Measurements from ENCODE around the gene TTC33. TPM values are rescaled to one million over a fixed set of nuclear protein-coding genes. Genes with fewer than 3 reads are reported as not detected.

The TTC33 gene
- total RNA-seq, 3 donors from 2014 or later = 17.6 to 28.1 (median 18.4) TPM

GRCh38 chr5:40616781-40617180 lies 139.0 kb downstream of the TTC33 start:
- intact Hi-C loops (cut with DNase I; ENCODE audit: low total_unique reads) = no loop called here
- H3K27ac ChIP-seq = no peak overlapping the region
- no peaks in the 10 kb centered on the region for H3K9me3 ChIP-seq
- H3K4me3 ChIP-seq = no peak overlapping the region
- TF ChIP-seq CTCF (IDR thresholded peaks at IDR 0.05) (no peak), POLR2A (IDR thresholded peaks at IDR 0.05) (no peak), POLR2AphosphoS5 (IDR thresholded peaks at IDR 0.05) (no peak)
- no peaks in the 10 kb centered on the region for H3K36me3 ChIP-seq
- H3K4me1 ChIP-seq = no peaks in the 10 kb centered on the region
- H3K27me3 ChIP-seq = no peaks in the 10 kb centered on the region
- no peak for DNase-seq (ENCODE audit: low spot score in 2 of 2)

DNA sequence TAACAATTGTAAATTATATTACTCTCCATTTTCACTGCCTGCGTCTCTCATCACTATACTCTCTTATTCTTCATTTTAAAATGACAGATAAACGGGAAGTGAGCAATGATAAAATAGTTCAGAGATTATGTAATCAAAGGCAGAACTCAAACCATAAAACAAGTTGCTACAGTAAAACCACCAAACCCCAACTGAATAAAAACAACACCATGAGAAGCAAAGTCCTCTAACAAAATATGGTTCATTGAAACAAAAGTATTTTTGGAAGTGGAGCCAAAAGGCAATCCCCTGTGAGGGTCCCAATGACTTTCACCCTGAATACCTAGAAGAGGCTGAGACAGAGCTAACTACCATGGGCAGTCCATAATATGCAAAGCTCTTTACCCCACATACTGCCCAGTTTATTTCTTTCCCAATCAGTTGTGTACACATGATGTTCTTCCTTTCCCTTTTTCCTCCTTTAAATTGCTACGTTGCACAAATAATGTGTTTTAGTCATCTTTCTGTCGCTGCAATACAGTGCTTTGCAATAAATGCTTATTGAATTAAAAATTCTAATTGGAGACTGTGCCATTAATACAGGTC lies 140.1 kb downstream of the TTC33 start:
- DNase-seq (ENCODE audit: low spot score in 2 of 2) = no peak
- Histone ChIP-seq H3K36me3 (no peaks in the 10 kb centered on the region), H3K4me1 (no peaks in the 10 kb centered on the region), H3K27ac (no peak overlapping the region), H3K9me3 (no peaks in the 10 kb centered on the region), H3K4me3 (no peak overlapping the region), H3K27me3 (no peaks in the 10 kb centered on the region)
- no peak for TF ChIP-seq POLR2AphosphoS5 (IDR thresholded peaks at IDR 0.05)
- TF ChIP-seq CTCF (IDR thresholded peaks at IDR 0.05) = no peak
- no peak for TF ChIP-seq POLR2A (IDR thresholded peaks at IDR 0.05)
- intact Hi-C loops (cut with DNase I; ENCODE audit: low total_unique reads) = no loop called here

DNA sequence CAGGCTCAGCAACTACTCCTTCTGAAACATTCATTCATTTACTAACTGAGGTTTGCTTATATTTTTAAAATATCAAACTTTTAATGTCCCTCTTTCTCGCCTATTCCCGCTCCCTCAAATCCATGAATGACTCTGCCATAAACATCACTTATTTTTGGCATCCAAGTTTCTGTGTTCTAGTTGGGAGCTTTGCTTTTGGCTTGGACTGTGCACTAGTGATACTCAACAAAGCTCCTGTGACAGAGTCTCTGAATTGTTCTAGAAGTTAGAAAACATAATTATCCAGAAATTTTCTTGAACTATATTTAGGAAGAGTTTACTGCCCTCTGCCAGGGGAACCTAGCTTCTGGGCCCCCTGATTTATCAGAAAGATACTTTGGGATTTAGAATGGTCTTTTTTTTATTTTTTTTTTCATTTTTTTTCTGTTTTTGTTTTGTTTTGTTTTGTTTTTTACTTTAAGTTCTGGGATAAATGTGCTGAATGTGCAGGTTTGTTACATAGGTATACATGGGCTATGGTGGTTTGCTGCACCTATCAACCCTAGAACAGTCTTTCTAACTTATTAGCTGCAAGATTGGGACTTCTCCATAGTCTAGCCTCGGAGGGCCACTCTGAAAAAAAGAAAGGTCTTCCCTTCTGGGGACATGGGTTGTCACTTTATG lies 140.7 kb downstream of the TTC33 start:
- no peaks in the 10 kb centered on the region for H3K9me3 ChIP-seq
- no peaks in the 10 kb centered on the region for H3K36me3 ChIP-seq
- TF ChIP-seq POLR2AphosphoS5 (IDR thresholded peaks at IDR 0.05) = no peak
- no peak for TF ChIP-seq CTCF (IDR thresholded peaks at IDR 0.05)
- no peak for TF ChIP-seq POLR2A (IDR thresholded peaks at IDR 0.05)
- no peak overlapping the region for H3K27ac ChIP-seq
- H3K4me1 ChIP-seq = no peaks in the 10 kb centered on the region
- H3K27me3 ChIP-seq = no peaks in the 10 kb centered on the region
- intact Hi-C loops (cut with DNase I; ENCODE audit: low total_unique reads) = loop anchor here (5.0 kb wide), 1 partner anchor 833 kb away; no protein-coding TSS in a partner anchor
- no peak overlapping the region for H3K4me3 ChIP-seq
- no peak for DNase-seq (ENCODE audit: low spot score in 2 of 2)

DNA sequence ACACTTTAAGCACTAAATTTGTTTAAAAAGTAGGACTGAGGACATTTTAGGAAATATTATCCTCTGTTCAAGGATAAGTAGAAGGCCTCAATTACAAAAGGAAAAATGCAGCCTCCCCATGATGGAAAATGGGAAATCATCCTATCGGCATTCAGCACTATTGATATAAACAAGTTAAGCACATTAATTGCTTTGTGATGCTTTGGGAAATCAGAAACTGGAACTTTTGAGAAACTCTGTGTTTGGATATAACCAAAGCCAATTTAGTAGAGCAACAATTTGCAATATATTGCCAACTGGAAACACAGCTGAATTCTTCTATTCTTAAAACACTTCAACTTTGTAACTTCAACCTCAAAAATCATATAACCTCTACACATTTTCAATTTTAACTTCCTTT lies 141.3 kb downstream of the TTC33 start:
- Histone ChIP-seq H3K4me1 (no peaks in the 10 kb centered on the region), H3K9me3 (no peaks in the 10 kb centered on the region), H3K27ac (no peak overlapping the region), H3K27me3 (no peaks in the 10 kb centered on the region), H3K4me3 (no peak overlapping the region), H3K36me3 (no peaks in the 10 kb centered on the region)
- no peak for TF ChIP-seq POLR2AphosphoS5 (IDR thresholded peaks at IDR 0.05)
- no peak for TF ChIP-seq CTCF (IDR thresholded peaks at IDR 0.05)
- no peak for TF ChIP-seq POLR2A (IDR thresholded peaks at IDR 0.05)
- no peak for DNase-seq (ENCODE audit: low spot score in 2 of 2)
- intact Hi-C loops (cut with DNase I; ENCODE audit: low total_unique reads) = loop anchor here (5.0 kb wide), 1 partner anchor 832 kb away; no protein-coding TSS in a partner anchor

GRCh38 chr5:40607202-40607601 lies 148.6 kb downstream of the TTC33 start:
- no peak overlapping the region for H3K27ac ChIP-seq
- no peak for DNase-seq (ENCODE audit: low spot score in 2 of 2)
- H3K9me3 ChIP-seq = no peaks in the 10 kb centered on the region
- no peaks in the 10 kb centered on the region for H3K4me1 ChIP-seq
- no peak for TF ChIP-seq CTCF (IDR thresholded peaks at IDR 0.05)
- TF ChIP-seq POLR2A (IDR thresholded peaks at IDR 0.05) = no peak
- TF ChIP-seq POLR2AphosphoS5 (IDR thresholded peaks at IDR 0.05) = no peak
- intact Hi-C loops (cut with DNase I; ENCODE audit: low total_unique reads) = no loop called here
- no peaks in the 10 kb centered on the region for H3K27me3 ChIP-seq
- no peaks in the 10 kb centered on the region for H3K36me3 ChIP-seq
- H3K4me3 ChIP-seq = no peak overlapping the region
